NCI-H510A (cell line): ENCODE results near the gene NLGN2.
A peak's percentile ranks its signal among the peaks of the same experiment; 100 is the strongest.

Experiments used
- DNase-seq: peaks from one replicate; lab custom pipeline; 2025; lab: John Stamatoyannopoulos, UW

NLGN2 gene

DNA sequence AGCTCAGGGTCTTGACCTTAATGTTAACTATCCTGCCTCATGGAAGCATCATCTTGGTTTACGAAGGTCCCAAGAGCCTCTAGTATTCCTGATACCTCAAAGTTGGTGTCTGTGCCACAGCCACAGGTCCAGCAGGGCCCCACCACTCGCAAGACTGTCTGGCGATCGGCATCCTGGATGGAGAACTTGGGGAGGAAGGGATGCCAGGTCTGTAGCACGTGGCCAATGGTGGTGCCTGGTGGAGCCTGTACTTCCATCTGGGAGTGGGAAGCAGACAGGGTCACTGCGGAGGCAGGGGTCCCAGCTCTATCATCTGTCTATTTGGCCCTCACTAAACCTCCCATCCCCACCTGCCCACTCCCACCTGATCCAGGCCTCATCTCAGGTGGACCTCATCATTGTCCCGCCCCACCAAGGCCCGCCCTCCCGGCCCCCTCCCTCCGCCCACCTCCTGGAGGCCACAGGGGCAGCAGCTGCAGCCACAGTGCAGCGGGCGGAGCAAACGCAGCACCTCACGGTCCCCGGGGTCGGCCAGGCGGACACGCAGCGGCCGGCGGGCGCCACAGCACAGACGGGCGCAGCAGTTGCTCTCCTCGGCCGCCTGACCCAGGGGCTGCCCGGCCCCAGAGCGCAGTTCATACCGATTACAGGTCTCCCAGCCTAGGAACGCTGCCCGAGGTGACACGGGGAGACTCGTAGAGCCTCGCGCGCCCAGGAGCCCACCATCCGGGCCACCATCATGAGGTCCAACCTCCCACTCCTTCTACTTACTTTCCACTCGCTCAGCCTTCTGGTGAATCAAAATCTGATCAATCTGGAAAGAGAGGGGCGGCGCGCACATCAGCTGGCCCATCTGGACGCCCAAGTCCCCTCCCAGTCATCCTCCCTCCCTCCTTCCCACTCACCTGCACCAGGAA, 14.7 kb upstream of the NLGN2 start:
- DNase-seq, result no peak

DNA sequence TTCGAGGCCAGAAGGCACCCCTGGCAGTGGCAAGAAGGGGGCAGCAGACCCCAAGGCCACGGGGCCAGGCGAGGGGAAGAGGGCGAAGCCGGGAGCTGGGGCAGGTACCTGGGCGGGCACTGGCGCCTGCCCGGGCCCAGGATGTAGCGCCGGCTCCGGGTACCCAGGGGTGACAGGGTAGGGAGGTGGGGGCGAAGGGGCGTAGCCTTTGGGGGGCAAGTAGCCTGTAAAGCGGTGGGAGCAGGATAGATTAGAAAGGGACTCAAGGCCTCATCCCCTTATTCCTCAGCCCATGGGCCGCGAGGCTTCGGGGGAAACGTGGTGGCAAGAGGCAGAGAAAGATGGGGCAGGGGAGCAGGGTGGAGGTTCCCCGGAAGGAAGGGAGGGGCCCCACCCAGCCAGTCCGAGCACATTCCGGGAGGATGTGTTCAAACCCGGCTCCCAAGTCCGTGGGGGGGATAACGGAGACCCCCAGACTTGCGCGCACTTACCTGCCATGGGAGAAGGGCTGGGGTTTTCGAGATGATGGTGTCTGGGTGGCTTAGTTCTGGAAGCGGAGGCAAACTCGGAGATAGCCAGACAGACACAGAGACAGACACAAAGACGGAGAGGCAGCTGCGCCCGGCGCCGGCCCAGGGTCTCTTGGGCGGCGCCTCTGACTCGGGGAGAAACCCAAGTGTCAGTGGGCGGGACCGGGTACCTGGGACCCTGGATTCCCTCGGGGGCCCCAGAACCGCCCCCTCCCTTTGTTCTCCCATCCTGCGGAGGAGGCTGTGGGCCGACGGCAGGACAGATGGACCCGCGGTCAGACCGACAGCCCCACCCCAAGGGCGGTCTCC, 13.8 kb upstream of the NLGN2 start:
- DNase-seq, result peak; percentile 68

DNA sequence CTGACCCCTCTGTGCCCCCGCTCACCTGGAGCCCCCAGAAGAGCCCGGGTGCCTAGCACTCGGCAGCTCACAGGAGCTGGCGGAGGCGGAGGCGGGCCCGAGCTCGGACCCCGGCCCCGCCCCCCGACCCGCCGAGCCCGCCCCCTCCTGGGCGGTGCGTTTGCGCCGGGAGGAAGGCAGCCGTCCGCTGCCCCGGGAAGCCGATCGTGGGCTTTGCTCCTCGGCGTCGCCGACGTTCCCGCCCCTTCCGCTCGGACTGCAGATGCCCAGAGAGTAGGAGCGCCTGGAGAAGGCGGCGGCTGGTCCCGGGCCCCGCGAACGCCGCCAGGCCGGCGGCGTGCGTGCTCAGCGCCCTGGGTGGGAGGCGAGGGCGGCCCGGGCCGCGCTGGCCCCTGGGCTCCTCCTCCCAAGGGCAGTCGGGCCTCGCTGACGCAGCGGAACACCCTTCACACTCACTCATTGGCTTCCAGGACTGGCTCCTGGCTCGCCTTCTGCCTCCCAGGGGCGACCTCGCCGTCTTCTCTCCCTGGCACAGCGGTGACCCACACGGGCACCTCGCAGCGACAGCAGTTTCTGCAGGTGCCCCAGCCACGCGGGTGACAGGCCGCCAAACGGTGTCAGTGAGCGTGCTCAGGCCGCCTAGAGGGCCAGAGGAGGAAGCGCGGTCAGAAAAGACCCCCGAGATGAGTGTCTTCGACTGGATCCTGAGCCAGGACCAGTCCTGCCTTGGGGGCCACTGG, 13.0 kb upstream of the NLGN2 start, which contains the start of gene PLSCR3:
PLSCR3 (minus strand) TSS at position 74 of the 740 bp plus-strand sequence. CDS start 415 bp downstream, outside the sequence.
- DNase-seq, result peak; percentile 80

DNA sequence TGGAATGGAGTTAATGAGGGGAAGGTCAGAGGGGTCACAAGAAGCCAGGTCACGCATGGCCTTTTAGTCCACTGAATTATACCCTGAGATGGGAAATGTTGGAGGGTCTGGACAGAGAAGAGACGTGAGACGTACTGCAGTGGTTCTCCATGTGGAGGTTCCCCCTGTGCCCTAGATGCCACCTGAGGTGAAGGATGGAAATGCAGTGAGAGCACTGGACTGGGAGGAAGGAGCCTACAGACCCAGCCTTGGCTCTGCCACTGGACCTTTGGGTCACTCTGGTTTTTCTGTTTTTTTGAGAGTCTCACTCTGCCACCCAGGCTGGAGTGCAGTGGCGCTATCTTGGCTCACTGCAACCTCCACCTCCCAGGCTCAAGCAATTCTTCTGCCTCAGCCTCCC, 11.5 kb upstream of the NLGN2 start:
- DNase-seq, result no peak

DNA sequence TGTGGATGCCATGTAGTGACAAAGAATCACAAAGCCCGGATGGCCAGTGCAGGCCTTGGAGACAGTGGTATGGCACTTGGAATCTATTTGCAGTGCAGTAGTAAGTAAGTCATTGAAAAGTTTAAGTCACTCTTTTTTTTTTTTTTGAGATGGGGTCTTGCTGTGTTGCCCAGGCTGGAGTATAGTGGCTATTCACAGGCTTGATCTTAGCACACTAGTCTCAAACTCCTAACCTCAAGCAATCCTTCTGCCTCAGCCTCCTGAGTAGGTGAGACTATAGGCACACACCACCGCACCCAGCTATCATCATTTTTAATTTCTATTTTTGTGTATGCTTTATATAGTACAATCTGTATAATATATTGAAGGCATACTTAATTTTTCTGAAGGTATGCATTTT, 9.0 kb upstream of the NLGN2 start:
- no peak for DNase-seq

DNA sequence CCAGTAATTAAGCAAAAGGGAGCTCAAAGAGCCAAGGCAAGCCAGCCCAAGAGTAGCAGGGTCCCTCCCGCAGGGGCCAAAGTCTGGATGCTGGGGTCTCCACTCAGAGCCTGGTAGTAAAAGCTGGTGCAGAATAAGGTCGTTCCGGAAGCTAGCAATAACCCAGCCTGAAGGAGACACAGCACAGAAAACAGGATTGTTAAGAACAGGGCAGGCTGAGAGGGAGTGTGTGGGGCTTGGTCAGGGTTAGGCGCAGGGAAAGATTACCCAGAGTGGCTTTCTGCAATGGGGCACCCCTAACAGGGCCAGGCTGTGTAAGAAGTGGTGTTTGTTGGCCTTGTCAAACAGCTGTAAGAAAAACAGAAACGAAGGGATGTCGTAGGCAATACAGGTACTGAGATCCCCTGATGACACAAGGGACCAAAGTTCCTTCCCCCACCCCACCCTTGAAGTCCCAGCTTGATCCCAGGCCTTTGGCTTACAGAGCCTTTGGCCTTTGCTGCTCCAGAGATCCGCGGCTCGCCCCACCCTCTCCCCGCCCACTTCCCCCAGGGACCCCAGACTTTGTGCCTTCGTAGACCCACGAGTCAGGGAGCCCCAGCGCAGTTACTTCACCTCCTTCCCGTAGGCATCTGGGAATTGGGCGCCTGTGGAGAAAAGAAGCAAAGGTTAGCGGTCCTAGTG, 4.5 kb upstream of the NLGN2 start:
- DNase-seq, result no peak

DNA sequence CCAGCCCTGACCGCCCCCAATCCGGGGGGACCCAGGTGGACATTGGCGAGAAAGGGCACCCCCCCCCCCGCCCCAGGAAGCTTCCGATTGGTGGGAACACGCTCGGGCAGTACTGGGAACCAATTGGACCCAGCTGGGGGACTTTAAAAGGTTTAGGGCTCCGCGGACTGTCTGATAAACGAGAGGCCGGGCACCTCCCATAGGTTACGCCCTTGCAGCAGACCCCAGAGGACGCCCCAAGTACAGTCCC, 4.0 kb upstream of the NLGN2 start:
- peak; percentile 51 for DNase-seq

DNA sequence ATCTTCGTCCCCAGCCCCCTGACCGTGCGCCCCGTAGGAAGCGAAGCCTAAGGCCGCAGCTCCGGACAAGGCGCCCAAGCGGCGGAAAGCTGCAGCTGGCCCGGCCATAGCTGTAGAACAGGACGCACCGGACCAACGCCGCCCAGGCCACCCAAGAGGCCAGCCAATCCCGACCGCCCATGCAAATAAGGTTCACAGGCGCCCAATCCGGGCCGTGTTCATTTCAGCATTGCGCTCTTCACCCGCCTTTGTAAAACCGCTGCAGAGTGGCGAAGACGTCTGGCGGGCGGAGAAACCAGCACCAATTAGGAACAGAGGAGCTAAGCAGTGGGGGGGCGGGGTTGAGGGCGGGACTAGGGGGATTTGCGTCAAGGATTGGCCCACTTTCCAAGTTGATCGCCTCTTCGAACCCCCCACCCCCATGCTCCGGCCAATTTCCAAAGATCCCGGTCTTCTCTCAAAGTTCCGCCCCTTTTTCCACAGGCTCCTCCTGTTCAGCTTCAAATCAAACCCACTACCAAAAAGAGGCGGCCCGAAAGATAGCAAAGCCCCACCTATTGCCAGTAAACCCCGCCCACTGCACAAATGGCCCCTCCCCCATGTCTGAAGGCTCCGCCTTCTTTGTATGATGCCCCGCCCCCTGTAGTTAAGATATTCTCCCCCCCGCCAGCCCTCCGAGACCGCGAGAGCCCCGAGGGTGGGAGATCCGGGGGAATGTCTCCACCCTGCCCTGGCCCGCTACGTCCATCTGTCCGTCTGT, 3.5 kb upstream of the NLGN2 start, which contains the start of gene TMEM256:
TMEM256 (minus strand) TSS at position 121 of the 760 bp plus-strand sequence; CDS start at position 108, 13 bp downstream.
- peak; percentile 98 for DNase-seq

DNA sequence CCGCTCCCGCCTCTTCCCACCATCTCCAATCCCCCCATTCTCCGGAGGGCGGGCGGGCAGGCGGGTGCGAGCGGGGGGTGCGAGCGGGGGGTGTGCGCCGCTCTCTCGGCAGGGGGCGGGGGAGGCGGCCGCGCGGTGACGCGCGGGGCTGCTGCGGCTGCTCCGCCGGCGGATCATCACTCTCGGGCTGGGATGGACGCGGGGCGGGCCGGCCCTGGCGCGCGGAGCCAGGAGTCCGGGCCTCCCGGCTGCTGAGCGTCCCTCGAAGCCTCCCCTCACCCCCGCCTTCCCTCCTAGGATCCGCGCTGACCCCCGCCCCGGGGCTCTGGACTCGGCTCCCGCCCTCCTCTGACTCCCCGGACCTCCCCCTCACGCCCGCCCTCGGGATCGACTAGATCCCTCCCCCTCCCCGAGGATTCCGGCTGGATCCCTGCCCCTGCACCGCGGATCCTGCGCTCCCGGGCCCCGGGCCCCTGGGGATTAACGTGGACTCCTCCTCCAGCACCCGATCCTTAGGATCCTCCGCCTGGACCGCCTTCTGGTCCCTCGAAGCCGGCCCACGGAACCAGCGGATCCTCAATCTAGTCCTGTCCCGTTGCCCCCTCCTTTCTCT, 2.8 kb upstream of the NLGN2 start:
- peak; percentile 55 for DNase-seq

DNA sequence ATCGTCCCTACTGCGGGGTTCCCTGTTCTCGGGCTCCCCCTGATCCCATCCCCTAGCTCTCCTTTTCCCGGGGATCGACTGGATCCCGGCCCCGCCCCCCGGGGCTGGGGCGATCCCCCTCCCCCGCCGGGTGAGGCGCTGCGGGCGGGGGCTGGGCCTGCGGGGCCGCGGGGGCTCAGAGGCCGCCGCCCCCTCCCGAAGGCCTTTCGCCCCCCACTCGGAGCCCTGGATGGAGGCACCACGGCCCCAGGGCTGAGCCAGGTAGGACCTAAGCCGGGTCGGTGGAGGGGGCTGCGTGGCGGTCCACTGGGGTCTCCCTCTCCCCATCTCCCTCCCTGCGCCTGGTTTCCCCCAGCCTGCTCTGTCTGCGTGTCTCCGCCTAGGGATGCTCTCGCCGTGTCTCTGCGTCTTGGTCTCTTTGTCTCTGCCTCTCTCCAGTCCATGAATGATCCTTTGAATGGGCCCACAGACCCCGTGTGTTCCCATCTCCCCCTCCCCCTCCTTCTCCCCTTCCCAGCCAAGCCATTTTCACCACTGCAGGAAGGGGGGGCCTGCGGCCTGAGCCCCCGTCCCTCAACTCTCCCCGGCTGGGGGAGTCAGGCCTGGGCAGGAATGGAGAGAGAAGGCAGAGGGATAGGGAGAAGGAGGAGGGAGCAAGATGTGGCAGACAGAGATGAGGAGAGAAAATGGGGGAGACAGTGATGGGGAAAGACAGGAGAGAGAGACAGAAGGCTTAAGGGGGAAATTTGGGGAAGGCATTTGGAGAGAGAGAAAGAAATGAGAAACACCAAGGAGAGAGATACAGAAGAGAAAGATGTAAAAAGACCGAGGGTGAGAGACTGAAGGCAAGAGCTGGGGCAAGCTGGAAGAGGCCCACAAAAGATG, 2.1 kb upstream of the NLGN2 start:
- DNase-seq, result no peak

DNA sequence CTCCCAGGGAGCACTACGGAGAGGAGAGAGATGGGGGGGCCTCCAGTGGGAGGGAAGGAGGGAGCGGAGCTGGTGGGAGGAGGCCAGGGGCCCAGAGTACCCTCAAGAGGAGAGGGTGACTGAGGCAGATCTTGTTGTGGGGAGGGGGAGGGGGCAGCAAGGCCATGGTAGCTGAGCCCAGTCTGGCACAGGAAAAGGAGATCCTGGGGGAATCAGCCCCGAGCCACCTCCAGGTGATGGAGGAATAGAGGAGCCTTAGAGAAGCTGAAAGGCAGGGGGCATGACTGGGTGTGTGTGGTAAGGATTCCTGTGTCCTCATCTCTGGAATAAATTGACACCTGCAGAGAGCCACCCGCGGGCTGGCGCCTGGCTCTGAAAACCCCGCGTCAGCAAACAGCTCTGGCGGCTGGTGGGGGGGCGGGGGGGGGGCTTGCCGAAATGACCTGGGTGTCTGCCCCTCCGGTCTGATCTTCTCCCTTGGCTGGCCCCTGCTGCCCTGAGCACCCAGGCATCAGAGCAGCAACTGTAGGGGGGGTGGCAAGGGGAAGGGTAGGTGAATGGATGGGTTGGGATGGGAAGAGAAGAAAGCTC, 1.3 kb upstream of the NLGN2 start:
- DNase-seq, result no peak

DNA sequence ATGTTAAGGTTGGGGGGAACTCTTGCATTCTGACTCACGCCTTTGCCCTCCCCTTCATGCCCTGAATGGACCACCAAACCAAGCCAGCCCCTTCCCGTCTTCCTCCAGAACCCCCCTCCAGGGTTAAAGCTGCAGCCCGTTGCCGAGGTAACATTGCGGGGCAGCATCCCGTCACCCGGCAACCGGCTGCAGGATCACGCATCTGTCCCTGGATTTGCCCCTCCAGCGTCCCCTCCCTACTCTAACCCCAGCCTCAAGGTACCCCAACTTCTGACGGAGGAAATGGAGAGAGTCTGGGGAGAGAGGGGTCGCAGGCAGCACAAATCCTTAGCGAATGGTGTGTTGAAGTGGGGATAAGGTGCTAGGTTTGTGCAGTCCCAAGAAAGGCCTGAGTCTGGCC, 563 bp upstream of the NLGN2 start:
- no peak for DNase-seq

DNA sequence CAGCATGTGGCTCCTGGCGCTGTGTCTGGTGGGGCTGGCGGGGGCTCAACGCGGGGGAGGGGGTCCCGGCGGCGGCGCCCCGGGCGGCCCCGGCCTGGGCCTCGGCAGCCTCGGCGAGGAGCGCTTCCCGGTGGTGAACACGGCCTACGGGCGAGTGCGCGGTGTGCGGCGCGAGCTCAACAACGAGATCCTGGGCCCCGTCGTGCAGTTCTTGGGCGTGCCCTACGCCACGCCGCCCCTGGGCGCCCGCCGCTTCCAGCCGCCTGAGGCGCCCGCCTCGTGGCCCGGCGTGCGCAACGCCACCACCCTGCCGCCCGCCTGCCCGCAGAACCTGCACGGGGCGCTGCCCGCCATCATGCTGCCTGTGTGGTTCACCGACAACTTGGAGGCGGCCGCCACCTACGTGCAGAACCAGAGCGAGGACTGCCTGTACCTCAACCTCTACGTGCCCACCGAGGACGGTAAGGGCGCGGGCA, 645 bp downstream of the NLGN2 start:
- DNase-seq, result no peak

DNA sequence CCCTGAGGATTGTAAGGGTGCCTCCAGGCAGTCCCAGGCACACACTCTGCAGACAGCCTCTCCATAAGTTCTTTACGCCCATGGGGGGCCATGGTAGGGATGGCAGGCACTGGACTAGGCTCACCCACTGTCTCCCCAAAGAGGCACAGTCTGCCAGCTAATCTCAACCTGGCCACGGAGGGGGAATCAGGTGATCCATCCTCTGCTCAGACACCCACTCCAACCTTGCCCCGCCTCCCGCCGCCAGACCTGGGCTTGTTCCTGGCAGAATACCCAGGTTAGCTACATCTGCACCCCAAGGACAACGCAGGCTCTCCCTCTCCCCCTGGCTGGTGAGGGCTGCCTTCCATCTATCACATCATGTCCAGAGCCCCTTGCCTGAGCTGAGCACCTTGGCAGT, 1.2 kb downstream of the NLGN2 start:
- DNase-seq, result no peak

DNA sequence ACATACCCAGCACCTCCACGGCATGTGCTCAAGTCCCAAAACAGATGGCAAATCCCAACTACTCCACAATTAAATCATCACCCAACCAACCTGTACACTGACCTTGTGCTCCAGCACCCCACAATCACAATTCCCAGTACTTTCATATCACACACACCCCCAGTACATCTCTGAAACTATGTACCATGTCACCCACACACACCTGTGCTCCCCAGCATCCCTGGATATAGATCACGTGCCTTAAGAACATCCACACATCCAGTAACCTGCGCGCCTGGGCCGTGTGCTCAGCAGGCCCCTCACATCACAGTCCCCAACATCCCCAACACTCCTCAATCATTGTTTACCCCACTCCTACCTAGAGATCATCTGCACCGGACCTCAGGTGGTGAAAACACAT, 2.1 kb downstream of the NLGN2 start:
- no peak for DNase-seq

DNA sequence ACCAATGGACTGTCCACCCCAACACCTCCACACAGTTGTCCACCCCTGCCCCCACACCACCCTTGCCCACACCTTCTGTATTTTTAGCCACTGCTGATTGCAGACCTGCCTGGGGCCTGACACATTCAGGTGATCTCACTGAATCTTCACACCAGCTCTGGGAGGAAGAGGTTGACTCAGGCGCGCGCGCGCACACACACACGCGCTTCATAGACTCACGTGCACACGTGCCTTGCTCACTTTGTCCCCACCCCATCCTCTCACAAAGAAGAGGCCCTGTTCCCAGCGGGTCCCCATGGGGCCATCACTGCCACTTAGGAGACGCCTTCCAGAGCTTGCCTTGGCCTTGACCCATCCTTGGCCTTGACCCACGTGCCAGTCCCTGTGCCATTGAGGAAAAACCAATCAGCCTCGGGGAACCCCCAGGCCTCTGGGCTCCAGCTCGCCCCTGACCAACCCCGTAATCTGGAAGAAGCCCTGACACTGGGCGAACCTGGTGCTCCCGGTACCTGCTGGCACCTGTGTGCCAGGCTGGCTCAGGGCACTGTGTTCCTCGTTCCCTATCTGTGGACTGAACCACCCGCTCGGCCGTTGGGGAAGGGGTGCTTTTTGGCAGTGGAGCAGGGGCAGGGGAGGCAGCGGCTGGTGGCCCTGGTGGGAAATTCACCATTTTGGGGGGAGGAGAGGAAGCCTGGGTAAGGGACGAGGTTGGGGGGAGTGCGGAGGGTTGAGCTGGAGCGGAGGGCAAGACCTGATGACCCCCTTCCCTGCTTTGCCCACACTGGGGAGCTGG, 3.2 kb downstream of the NLGN2 start:
- DNase-seq, result no peak

DNA sequence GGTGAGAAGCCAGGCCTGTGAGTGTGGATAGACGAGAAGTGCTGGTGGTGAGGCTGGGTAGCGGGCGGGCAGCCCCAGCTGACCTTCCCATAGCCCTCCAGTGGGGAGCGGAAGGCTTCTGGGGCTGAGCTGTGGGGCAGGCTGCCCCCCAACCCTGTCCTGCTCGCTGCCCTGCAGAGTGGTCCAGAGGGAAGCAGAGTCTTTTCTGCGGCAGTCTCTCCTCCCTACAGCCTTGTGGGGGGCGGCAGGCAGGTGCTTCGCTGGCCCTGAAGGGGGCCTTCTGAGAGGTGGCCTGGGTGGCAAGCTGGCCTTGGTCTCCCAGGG, 3.7 kb downstream of the NLGN2 start:
- DNase-seq, result no peak

DNA sequence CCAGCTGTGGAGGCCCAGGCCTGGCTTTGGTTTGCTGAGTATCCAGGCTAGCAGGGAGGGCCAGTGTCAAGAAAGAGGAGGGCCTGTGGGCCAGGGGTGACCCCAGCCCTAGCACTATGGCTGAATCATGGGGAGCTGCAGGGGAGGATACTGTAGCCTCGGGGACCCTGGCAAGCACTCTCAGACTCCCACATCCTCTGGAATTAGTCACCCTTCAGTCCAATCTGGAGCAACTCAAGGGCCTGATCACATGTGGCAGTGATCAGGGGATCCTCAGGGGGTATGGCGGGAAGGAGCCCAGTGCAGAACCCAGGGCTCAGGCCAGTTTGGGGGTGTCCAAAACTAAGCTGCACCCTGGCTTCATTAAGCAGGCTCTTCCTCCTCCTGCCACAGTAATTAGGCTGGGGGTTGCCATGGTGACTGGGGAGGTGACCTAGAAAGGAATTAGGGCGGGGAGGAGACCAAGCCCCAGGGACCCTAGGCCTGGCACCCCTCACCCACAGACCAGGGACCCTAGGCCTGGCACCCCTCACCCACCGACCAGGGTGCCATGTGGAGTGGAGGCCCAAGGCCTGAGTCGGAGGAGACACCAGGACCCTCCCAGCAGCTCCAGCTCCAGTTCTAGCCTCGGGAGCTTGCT, 5.8 kb downstream of the NLGN2 start:
- no peak for DNase-seq
